GM12891 (cell line): ENCODE results near the gene B3GALT2.

Experiments used
- POLR2A ChIP-seq: IDR thresholded peaks from 2 replicates; pipeline ENCODE4 v1.6.1; 2011; ENCODE audit warnings: low read depth, low read length, control low read depth
- POLR2AphosphoS5 ChIP-seq: IDR thresholded peaks from 2 replicates; pipeline ENCODE4 v1.6.1; 2011; ENCODE audit warnings: low read depth, low read length, control low read depth
- TAF1 ChIP-seq: IDR thresholded peaks from 2 replicates; pipeline ENCODE4 v1.6.1; 2011; ENCODE audit warnings: low read depth, low read length, control low read depth

DNA sequence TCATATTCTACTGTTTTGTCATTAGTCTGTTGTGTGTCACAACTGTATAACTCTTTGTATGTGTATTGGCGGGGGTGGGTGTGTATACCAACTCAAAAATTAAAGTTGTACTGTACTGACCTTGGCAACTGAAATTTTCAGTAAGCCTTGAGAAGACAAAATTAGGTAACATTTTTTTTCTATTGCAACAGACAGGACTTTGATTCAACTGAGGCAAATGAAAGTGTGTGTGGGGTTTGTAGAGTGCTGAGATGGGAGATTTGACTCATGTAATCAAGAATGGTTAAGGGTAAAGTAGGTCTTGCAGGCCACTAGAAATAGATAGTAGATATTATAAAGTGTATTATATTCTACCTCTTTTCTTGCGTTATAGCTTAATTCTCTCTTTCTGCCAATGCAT is 14.6 kb upstream of the B3GALT2 start:
- TF ChIP-seq POLR2AphosphoS5 (no peak), POLR2A (no peak), TAF1 (no peak)
